ENCODE results near the gene NEK8.

- no peak for TF ChIP-seq CTCF (IDR thresholded peaks at IDR 0.05)
- no peak for TF ChIP-seq POLR2A (IDR thresholded peaks at IDR 0.05)
- TF ChIP-seq EP300 (IDR thresholded peaks at IDR 0.05) = no peak
These were observed 43.6 kb upstream of the NEK8 start for GRCh38 chr17:28684963-28685362.
